GM19351 (cell line): ENCODE data around the gene CANX.
"Not testable (repeated sequence)": the region's sequence is repeated elsewhere in the genome, so short reads cannot be mapped to it uniquely, and the experiment has no call there.

Experiments used
- ATAC-seq: cut with Tn5 transposase; IDR thresholded peaks from one replicate; pipeline ENCODE4 v1.9.1; 2021; ENCODE audit warnings: mild to moderate bottlenecking, moderate library complexity; ENCODE audit not compliant: unreplicated experiment

The CANX gene

GRCh38 chr5:179698935-179699615 is at the start of gene CANX:
CANX (plus strand) TSS chr5:179698967; CDS start chr5:179705682, 6,715 bp downstream.
- no peak for ATAC-seq

- not testable (repeated sequence) for ATAC-seq
Measured at GRCh38 chr5:179649166-179649703, 49.5 kb upstream of the CANX start.

GRCh38 chr5:179650245-179650644 is 48.5 kb upstream of the CANX start:
- ATAC-seq, result not testable (repeated sequence)

GRCh38 chr5:179653135-179653534 is 45.6 kb upstream of the CANX start:
- ATAC-seq, result not testable (repeated sequence)

GRCh38 chr5:179657302-179658178 is 41.2 kb upstream of the CANX start:
- peak; percentile 85 for ATAC-seq

GRCh38 chr5:179658179-179658856 is 40.4 kb upstream of the CANX start:
- ATAC-seq, result peak; percentile 68

GRCh38 chr5:179661647-179662046 is 37.1 kb upstream of the CANX start:
- not testable (repeated sequence) for ATAC-seq

GRCh38 chr5:179668391-179668790 is 30.4 kb upstream of the CANX start:
- ATAC-seq, result peak; percentile 79

GRCh38 chr5:179678223-179679013 is 20.3 kb upstream of the CANX start:
- peak; percentile 85 for ATAC-seq

- peak; percentile 29 for ATAC-seq
Measured at GRCh38 chr5:179679014-179679674, 19.6 kb upstream of the CANX start.

GRCh38 chr5:179680014-179680779 is 18.6 kb upstream of the CANX start:
- ATAC-seq, result no peak

GRCh38 chr5:179680780-179681401 is 17.9 kb upstream of the CANX start, which contains the start of gene CBY3:
CBY3 (minus strand) TSS chr5:179681034; CDS start chr5:179680918, 116 bp downstream.
- ATAC-seq, result no peak

- not testable (repeated sequence) for ATAC-seq
Measured at GRCh38 chr5:179689212-179689611, 9.6 kb upstream of the CANX start.

GRCh38 chr5:179694561-179694960 is 4.2 kb upstream of the CANX start:
- ATAC-seq, result no peak

- no peak for ATAC-seq
Measured at GRCh38 chr5:179696603-179697002, 2.2 kb upstream of the CANX start.

- ATAC-seq, result no peak
Measured at GRCh38 chr5:179697108-179697507, 1.7 kb upstream of the CANX start.

- not testable (repeated sequence) for ATAC-seq
Measured at GRCh38 chr5:179697543-179697942, 1.2 kb upstream of the CANX start.
